K562 (cell line): ENCODE measurements around the gene HPSE2. TPM values are rescaled to one million over a fixed set of nuclear protein-coding genes. Genes with fewer than 3 reads are reported as not detected.

ENCODE experiments used
- ARID4B ChIP-seq: sonication (generic); formaldehyde crosslinking; IDR thresholded peaks from 2 replicates; pipeline ENCODE4 v1.8.0; 2022; ENCODE audit warnings: mild to moderate bottlenecking, missing genetic modification reagents
- CHD4 ChIP-seq: fragments of 200-600 bp; sonication (generic); IDR thresholded peaks from 3 replicates; pipeline ENCODE4 v1.6.1; 2012; ENCODE audit warnings: low read depth, mild to moderate bottlenecking, mixed read lengths, low read length, inconsistent platforms; ENCODE audit not compliant: insufficient read depth, insufficient replicate concordance, poor library complexity, severe bottlenecking
- DDX20 ChIP-seq: fragments of 450-650 bp; IDR thresholded peaks from 2 replicates; pipeline ENCODE4 v1.6.1; 2016; ENCODE audit warnings: missing genetic modification characterization, low read depth, mild to moderate bottlenecking, missing compliant biosample characterization, moderate library complexity
- PPARD ChIP-seq: fragments of 250-450 bp; sonication (Bioruptor Pico); IDR thresholded peaks from 2 replicates; pipeline ENCODE4 v1.8.0; 2022; ENCODE audit warnings: inconsistent platforms, mild to moderate bottlenecking, moderate library complexity
- SIX5 ChIP-seq, 2 experiments: IDR thresholded peaks; 2 replicates each; pipeline ENCODE4 v1.6.1; 2011; ENCODE audit warnings: low read length in 2 of 2, borderline replicate concordance in 1 of 2, low read depth in 1 of 2, mild to moderate bottlenecking in 1 of 2, moderate library complexity in 1 of 2; ENCODE audit not compliant: insufficient read depth in 1 of 2
- YBX1 ChIP-seq: fragments of 450-650 bp; IDR thresholded peaks from 2 replicates; pipeline ENCODE4 v1.7.1; 2016; ENCODE audit warnings: mild to moderate bottlenecking
- ZBED1 ChIP-seq: IDR thresholded peaks from 2 replicates; pipeline ENCODE4 v1.6.1; 2014
- ZBTB43 ChIP-seq: sonication (generic); formaldehyde crosslinking; IDR thresholded peaks from 2 replicates; pipeline ENCODE4 v1.8.0; 2023; ENCODE audit warnings: mild to moderate bottlenecking, missing genetic modification reagents
- ZNF551 ChIP-seq: fragments of 250-450 bp; sonication (Bioruptor Pico); IDR thresholded peaks from 2 replicates; pipeline ENCODE4 v1.5.0; 2021; ENCODE audit warnings: mild to moderate bottlenecking, moderate library complexity
- ZNF695 ChIP-seq: fragments of 450-650 bp; formaldehyde crosslinking; IDR thresholded peaks from 2 replicates; pipeline ENCODE4 v1.4.0; 2020; ENCODE audit warnings: mild to moderate bottlenecking, moderate library complexity
- polyA plus RNA-seq, 8 experiments: library from polyadenylated mRNA; depleted of rRNA in 4 of 8; stranded (reverse) in 5 of 8; unstranded in 3 of 8; fragments of >200 nt; fragmentation: Nextera tagmentation in 2 of 8; fragmentation: Illumina TruSeq in 1 of 8; extraction: Ambion mirVana in 2 of 8; extraction: Trizol in 1 of 8; gene quantifications; 2 replicates each; pipeline versions ENCODE4 v1.2.1 to v1.2.3, GENCODE V29; 2011 to 2014; ENCODE audit warnings: inconsistent platforms in 1 of 8, missing spikeins in 1 of 8
- total RNA-seq, 7 experiments: library from RNA; depleted of rRNA in 6 of 7; stranded (reverse); fragments of >200 nt in 6 of 7; fragmentation: Illumina TruSeq in 2 of 7; extraction: Trizol in 2 of 7; gene quantifications; 2 replicates each; pipeline versions ENCODE4 v1.2.1 to v1.2.3, GENCODE V29; 2011 to 2021; ENCODE audit warnings: low replicate concordance in 1 of 7
- TF ChIP-seq, protein P1 (sequence below), 2 experiments: fragments of 450-650 bp; formaldehyde crosslinking in 1 of 2; IDR thresholded peaks; 2 replicates each; pipeline versions ENCODE4 v1.4.0 to v1.6.1; 2014 to 2020; ENCODE audit warnings: mild to moderate bottlenecking in 2 of 2, borderline replicate concordance in 1 of 2, low read depth in 1 of 2

Gene HPSE2
- total and polyA plus RNA-seq, 9 of the 15 experiments (the other 6 are each of a cell fraction or from before 2014, with no cell fraction given), result 0.03 to 0.10 (median 0.04) TPM; not detected in 2

- no peak for TF ChIP-seq ZNF695 (CRISPR knock-in tag)
- no peak for TF ChIP-seq CHD4
- no peak for TF ChIP-seq PPARD (CRISPR knock-in tag)
- TF ChIP-seq YBX1, result no peak
- TF ChIP-seq ARID4B (CRISPR knock-in tag), result no peak
- TF ChIP-seq, protein P1, sequence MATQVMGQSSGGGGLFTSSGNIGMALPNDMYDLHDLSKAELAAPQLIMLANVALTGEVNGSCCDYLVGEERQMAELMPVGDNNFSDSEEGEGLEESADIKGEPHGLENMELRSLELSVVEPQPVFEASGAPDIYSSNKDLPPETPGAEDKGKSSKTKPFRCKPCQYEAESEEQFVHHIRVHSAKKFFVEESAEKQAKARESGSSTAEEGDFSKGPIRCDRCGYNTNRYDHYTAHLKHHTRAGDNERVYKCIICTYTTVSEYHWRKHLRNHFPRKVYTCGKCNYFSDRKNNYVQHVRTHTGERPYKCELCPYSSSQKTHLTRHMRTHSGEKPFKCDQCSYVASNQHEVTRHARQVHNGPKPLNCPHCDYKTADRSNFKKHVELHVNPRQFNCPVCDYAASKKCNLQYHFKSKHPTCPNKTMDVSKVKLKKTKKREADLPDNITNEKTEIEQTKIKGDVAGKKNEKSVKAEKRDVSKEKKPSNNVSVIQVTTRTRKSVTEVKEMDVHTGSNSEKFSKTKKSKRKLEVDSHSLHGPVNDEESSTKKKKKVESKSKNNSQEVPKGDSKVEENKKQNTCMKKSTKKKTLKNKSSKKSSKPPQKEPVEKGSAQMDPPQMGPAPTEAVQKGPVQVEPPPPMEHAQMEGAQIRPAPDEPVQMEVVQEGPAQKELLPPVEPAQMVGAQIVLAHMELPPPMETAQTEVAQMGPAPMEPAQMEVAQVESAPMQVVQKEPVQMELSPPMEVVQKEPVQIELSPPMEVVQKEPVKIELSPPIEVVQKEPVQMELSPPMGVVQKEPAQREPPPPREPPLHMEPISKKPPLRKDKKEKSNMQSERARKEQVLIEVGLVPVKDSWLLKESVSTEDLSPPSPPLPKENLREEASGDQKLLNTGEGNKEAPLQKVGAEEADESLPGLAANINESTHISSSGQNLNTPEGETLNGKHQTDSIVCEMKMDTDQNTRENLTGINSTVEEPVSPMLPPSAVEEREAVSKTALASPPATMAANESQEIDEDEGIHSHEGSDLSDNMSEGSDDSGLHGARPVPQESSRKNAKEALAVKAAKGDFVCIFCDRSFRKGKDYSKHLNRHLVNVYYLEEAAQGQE (IDR thresholded peaks at IDR 0.05; ENCODE audit: borderline replicate concordance), result no peak
- TF ChIP-seq, protein P1 (CRISPR knock-in tag; IDR thresholded peaks at IDR 0.05; ENCODE audit: low read depth), result no peak
- no peak for TF ChIP-seq ZNF551 (CRISPR knock-in tag)
- TF ChIP-seq DDX20 (tag), result no peak
- no peak for TF ChIP-seq SIX5 (IDR thresholded peaks at IDR 0.05; ENCODE audit: borderline replicate concordance in 1 of 2, insufficient read depth in 1 of 2, low read depth in 1 of 2, low read length in 2 of 2)
- TF ChIP-seq ZBTB43 (CRISPR knock-in tag), result no peak
- TF ChIP-seq ZBED1, result no peak
These were observed 776.6 kb downstream of the HPSE2 start (continued) for GRCh38 chr10:98458809-98459784.
